Stimulated activated CD8-positive, alpha-beta memory T cell treated with anti-CD3 and anti-CD28 coated beads, Interleukin-7, amount 100 ng/mL, for 1 hour (primary cell): ENCODE data around the gene RNF181.
"Not testable (repeated sequence)": the region's sequence is repeated elsewhere in the genome, so short reads cannot be mapped to it uniquely, and the experiment has no call there.

Source experiments
- DNase-seq, 2 donors: peaks; one replicate each; pipeline ENCODE4 v3.0.0-alpha.2; 2020; ENCODE audit warnings: low read depth in 2 of 2

RNF181 gene

DNA sequence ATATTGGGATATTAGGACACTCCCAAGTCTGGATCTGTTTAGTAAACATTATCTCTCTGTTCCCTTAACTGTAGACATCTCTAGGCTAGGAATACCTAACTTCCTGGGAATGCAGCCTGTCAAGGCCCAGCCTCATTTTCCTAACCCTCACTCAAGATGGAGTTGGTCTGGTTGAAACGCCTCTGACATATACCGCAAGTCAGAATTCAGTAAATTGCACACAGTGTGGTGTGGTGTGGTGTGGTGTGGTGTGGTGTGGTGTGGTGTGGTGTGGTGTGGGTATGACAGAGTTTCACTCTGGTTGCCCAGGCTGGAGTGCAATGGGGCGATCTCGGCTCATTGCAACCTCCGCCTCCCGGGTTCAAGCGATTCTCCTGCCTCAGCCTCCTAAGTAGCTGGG lies 19.2 kb downstream of the RNF181 start:
- DNase-seq = not testable (repeated sequence)

DNA sequence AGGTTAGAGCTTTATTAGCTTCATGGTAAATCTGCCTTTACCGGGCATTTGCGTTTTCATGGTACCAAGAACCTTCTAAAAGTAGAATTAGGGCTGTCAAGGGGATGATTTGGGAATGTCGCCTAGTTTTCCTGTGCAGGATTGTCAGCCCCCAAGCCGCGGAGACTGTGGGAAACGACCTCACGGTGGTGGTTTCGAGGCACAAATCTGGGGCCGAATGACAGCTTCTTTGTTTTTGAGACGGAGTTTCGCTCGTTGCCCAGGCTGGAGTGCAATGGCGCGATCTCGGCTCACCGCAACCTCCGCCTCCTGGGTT lies 19.8 kb downstream of the RNF181 start:
- DNase-seq = no peak

DNA sequence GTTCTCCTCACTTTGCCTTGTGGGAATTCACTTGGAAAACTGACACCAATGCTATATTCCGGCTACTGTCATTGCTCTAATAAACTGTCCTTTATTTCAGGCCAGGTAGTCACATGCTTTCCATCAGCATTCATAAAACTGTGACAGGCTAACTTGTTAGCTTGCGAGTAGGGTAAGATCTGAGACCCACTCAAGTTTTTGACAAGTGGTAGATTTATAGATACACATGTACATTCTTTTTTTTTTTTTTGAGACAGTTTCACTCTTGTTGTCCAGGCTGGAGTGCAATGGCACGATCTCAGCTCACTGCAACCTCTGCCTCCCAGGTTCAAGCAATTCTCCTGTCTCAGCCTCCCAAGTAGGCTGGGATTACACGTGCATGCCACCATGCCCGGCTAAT lies 22.2 kb downstream of the RNF181 start:
- DNase-seq = not testable (repeated sequence)

DNA sequence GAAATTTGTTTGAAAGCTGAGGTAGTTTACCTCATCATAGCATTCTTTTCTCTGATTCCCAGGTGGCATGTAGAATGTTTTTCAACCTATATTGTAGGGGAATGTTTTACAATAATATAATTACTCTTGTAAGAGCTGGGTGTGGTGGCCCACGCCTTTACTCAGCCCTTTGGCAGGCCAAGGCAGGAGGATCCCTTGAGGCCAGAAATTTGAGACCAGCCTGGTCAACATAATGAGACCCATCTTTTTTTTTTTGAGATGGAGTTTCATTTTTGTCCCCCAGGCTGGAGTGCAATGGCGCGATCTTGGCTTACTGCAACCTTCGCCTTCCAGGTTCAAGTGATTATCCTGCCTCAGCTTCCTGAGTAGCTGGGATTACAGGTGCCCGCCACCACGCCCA lies 24.1 kb downstream of the RNF181 start:
- DNase-seq = no peak

DNA sequence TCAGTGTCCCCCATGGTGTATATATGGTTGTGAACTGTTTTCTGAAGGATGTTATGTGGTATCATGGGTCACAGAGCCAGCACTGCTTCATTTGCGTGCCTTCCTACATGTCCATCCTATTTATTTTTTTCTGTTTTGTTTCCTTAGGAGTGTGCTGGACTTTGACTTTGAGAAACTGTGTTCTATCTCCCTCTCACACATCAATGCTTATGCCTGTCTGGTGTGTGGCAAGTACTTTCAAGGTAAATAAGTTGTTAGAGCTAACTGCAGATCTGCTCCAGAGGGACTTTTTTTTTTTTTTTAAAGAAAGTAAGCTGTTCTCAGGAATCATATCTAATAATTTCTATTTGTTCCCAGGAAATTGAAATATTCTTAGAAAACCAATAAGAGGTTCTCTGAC lies 25.8 kb downstream of the RNF181 start:
- no peak for DNase-seq

DNA sequence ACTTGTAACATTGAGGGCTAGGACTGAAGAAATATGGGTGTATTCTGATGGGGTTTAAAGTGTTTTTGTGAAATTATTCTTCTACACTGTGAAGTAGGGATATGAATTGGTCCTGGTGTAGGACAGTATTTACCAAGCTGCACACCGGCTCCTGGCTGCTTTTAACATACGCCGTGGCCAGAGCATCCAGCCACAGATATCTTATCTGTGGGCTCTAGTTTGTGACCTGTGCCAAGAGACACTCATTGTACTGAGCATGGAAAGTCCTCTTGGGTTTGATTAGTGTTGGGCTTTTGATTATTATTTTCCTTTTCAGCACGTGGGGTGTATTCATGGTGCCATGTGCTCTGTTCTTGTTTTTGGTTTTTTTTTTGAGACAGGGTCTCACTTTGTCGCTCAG lies 28.4 kb downstream of the RNF181 start:
- DNase-seq = no peak

DNA sequence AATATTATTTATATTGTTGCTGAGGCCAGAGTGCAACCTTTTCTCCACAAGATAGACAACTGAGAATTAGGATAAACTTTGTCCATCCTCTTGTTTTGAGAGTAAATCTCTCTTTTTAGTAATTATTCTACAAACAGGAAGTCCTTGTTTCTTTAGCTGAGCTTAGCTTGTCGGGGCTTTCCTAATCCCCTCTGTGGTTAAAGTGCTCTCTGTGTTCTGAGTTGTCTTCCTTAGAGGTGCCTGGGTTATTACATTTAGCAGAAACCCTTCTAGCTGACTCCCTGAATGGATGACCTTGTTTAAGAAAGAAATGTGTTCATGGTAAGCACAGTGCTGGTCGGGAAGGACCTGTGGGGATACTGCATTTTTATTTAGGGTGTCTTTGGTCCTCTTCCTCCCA lies 33.1 kb downstream of the RNF181 start:
- DNase-seq = no peak

DNA sequence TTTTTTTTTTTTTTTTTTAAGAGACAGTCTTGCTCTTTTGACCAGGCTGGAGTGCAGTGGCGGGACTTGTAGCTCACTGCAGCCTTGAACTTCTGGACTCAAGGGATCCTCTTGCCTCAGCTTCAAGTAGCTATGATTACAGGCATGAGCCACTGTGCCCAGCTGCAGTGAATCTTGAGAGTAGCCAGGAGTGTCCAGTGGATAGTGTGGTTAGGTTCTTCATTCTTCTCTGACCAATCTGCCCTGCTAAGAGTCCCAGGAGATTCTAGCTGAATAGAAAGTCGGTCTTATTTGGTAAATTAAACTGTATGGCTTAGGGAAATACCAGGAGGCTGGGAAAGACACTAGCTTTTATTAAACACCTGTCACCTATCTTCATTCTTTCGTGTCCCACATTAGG lies 35.8 kb downstream of the RNF181 start:
- no peak for DNase-seq

DNA sequence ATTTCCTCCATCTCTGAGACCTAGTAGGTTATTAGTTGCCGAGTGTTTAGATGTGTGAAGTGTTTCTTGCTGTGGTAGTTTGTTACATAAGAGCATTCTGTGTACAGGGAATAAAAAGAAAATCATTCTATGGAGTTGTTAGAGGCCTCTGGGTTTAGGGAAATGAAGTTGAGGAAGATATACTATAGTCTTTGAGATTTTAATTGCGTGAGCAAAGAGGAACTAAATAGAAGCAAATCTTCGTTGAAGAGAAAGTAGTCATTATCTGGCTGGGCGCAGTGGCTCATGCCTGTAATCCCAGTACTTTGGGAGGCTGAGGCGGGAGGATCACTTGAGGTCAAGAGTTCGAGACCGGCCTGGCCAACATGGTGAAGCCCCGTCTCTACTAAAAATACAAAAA lies 39.5 kb downstream of the RNF181 start:
- DNase-seq = no peak

DNA sequence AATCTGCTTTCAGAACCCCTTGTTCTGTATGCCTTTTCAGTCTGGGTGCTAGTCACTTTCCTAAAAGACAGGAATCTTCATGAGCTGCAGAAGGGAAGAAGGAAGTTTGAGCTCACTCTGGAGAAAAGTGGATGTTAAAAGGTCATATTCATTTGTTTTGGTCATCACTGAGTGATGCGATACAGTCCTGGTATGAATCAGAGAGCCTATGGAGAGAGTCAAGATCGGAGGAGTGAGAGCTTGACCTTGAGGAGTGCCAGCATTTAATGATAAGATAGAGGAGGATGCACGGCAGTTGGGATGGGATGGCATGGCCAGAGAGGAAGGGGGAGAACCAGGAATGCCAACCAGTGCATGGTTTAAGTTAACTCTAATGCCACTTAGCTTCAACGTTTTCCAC lies 40.1 kb downstream of the RNF181 start:
- no peak for DNase-seq

DNA sequence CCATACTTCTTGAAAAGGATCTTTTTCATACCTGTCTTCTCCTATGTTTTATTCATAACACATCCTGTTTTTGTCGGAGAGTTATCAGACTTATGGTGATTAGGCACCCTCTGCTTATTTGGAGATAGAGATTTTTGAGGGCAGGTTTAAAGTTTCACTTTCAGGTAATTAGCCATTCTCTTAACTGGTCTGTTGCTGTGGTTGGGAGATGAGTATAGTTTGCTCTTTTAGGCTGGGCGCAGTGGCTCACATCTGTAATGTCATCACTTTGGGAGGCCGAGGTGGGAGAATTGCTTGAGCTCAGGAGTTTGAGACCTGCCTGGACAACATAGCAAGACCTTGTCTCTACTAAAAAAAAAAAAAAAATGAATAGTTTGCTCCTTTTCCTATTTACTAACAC lies 47.2 kb downstream of the RNF181 start:
- DNase-seq = no peak

DNA sequence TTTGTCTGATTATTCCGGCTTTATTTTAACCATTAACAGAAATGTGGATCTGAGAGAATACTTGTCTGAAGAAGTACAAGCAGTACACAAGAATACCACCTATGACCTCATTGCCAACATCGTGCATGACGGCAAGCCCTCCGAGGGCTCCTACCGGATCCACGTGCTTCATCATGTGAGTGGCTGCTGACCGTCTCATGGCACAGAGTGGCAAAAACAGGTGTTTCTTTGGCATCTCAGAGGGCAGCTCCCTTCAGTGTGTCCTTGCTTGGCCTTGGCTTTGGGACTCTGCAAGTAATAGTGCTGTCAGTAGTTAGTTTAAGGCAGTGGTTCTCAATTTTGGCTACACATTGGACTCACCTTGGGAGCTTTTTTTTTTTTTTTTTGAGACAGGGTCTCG lies 49.4 kb downstream of the RNF181 start:
- no peak for DNase-seq

DNA sequence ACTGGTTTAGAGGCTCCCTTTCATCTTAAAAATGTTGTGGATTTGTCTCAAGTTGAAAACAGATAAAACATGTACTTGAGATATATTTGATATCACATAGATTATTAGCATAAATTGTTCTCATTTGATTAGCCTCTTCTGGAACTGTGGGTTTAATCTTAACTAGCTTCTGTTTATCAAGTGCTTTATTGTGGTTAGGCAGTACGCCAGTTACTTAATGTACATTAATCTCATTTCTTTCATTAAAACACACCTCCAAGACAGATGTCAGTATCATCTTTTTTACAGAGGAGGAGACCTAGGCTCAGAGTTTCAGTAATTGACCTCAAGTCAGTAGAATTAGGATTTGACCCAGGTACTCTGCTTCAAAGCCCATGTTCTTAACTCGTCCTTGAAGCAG lies 50.6 kb downstream of the RNF181 start:
- DNase-seq = no peak
